ENCODE measurements around the gene OR51B2.

Gene OR51B2

DNA sequence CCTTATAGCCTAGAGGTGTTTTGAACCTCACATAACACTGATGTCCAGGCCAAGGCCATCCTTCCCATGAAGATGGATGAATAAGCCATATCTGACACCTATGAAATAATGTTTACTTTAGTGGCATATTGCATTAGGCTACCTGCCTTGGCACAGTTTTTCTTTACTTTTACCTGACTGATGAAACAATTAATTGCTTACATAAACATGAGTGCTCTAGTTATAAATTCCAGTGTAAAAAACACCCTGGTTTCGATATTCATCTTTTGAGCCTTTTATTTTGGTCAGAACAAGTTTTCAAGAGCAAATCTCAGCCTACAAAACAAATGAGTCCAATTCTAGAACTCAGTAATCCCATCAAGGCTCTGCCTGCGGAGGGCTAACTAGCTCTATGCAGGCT lies 47.4 kb downstream of the OR51B2 start:
- no peak overlapping the region for H3K4me3 ChIP-seq (ENCODE audit: low read depth, low read length)
- ChIA-PET CTCF (no interaction called here), POLR2A (no interaction called here)
- no peaks in the 10 kb centered on the region for H3K36me3 ChIP-seq (ENCODE audit: control insufficient read depth in 2 of 2, insufficient read depth in 1 of 2, low read length in 2 of 2)
- H3K27ac ChIP-seq (ENCODE audit: extremely low read depth, low read depth, low read length): no peak overlapping the region
- H3K4me1 ChIP-seq (ENCODE audit: control insufficient read depth, insufficient read depth, low read length): no peaks in the 10 kb centered on the region
- H3K9me3 ChIP-seq (ENCODE audit: control insufficient read depth, insufficient read depth, low read depth, low read length): no peaks in the 10 kb centered on the region
- no peak for TF ChIP-seq RBAK (tag by site-specific recombination; IDR thresholded peaks at IDR 0.05)

DNA sequence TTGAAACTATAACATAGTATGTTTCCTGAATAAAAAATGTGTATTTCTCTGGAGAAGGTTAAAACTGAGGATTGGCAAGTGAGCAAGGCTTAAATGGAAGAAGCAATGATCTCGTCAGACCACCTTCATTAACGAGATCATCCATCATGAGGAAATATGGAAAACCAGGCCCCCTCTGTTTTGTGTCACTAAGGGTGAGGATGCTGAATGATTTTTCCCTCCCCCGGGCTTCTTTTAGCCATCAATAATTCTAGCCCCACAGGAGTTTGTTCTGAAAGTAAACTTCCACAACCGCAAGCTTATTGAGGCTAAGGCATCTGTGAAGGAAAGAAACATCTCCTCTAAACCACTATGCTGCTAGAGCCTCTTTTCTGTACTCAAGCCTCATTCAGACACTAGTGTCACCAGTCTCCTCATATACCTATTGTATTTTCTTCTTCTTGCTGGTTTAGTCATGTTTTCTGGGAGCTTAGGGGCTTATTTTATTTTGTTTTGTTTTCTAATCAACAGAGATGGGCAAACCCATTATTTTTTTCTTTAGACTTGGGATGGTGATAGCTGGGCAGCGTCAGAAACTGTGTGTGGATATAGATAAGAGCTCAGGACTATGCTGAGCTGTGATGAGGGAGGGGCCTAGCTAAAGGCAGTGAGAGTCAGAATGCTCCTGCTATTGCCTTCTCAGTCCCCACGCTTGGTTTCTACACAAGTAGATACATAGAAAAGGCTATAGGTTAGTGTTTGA lies 48.6 kb downstream of the OR51B2 start:
- POLR2A ChIA-PET: no interaction called here
- no peak for TF ChIP-seq ZNF416 (tag by site-specific recombination; IDR thresholded peaks at IDR 0.05)
- TF ChIP-seq OVOL3 (tag by site-specific recombination; IDR thresholded peaks at IDR 0.05): no peak
- no peak for TF ChIP-seq ZNF626 (tag by site-specific recombination; IDR thresholded peaks at IDR 0.05)
- TF ChIP-seq ZNF623 (tag by site-specific recombination; IDR thresholded peaks at IDR 0.05): no peak
- no peak for TF ChIP-seq ZNF837 (tag by site-specific recombination; IDR thresholded peaks at IDR 0.05)
- no peak for TF ChIP-seq ZNF391 (tag by site-specific recombination; IDR thresholded peaks at IDR 0.05; ENCODE audit: borderline replicate concordance, low read depth)
- TF ChIP-seq ZBTB20 (tag by site-specific recombination; IDR thresholded peaks at IDR 0.05): no peak

GRCh38 chr11:5274395-5274794 lies 49.7 kb downstream of the OR51B2 start:
- H3K4me1 ChIP-seq (ENCODE audit: control insufficient read depth, insufficient read depth, low read length): no peaks in the 10 kb centered on the region
- no peaks in the 10 kb centered on the region for H3K36me3 ChIP-seq (ENCODE audit: control insufficient read depth in 2 of 2, insufficient read depth in 1 of 2, low read length in 2 of 2)
- H3K27ac ChIP-seq (ENCODE audit: extremely low read depth, low read depth, low read length): no peak overlapping the region
- H3K4me3 ChIP-seq (ENCODE audit: low read depth, low read length): no peak overlapping the region
- ChIA-PET POLR2A (no interaction called here), CTCF (no interaction called here)
- H3K9me3 ChIP-seq (ENCODE audit: control insufficient read depth, insufficient read depth, low read depth, low read length): no peaks in the 10 kb centered on the region
- no peak for TF ChIP-seq SP3 (tag by site-specific recombination; IDR thresholded peaks at IDR 0.05)
- TF ChIP-seq ZNF404 (tag by site-specific recombination; IDR thresholded peaks at IDR 0.05): no peak
- TF ChIP-seq ZNF366 (tag by site-specific recombination; conservative IDR thresholded peaks at IDR 0.05): no peak
- no peak for TF ChIP-seq ZNF23 (tag by site-specific recombination; IDR thresholded peaks at IDR 0.05; ENCODE audit: borderline replicate concordance)
- TF ChIP-seq, protein P1, sequence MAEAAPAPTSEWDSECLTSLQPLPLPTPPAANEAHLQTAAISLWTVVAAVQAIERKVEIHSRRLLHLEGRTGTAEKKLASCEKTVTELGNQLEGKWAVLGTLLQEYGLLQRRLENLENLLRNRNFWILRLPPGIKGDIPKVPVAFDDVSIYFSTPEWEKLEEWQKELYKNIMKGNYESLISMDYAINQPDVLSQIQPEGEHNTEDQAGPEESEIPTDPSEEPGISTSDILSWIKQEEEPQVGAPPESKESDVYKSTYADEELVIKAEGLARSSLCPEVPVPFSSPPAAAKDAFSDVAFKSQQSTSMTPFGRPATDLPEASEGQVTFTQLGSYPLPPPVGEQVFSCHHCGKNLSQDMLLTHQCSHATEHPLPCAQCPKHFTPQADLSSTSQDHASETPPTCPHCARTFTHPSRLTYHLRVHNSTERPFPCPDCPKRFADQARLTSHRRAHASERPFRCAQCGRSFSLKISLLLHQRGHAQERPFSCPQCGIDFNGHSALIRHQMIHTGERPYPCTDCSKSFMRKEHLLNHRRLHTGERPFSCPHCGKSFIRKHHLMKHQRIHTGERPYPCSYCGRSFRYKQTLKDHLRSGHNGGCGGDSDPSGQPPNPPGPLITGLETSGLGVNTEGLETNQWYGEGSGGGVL (tag by site-specific recombination; IDR thresholded peaks at IDR 0.05): no peak
- TF ChIP-seq ZNF664 (tag by site-specific recombination; IDR thresholded peaks at IDR 0.05): no peak
- no peak for TF ChIP-seq ZSCAN18 (tag by site-specific recombination; IDR thresholded peaks at IDR 0.05)
- TF ChIP-seq, protein P2, sequence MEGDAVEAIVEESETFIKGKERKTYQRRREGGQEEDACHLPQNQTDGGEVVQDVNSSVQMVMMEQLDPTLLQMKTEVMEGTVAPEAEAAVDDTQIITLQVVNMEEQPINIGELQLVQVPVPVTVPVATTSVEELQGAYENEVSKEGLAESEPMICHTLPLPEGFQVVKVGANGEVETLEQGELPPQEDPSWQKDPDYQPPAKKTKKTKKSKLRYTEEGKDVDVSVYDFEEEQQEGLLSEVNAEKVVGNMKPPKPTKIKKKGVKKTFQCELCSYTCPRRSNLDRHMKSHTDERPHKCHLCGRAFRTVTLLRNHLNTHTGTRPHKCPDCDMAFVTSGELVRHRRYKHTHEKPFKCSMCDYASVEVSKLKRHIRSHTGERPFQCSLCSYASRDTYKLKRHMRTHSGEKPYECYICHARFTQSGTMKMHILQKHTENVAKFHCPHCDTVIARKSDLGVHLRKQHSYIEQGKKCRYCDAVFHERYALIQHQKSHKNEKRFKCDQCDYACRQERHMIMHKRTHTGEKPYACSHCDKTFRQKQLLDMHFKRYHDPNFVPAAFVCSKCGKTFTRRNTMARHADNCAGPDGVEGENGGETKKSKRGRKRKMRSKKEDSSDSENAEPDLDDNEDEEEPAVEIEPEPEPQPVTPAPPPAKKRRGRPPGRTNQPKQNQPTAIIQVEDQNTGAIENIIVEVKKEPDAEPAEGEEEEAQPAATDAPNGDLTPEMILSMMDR (tag by site-specific recombination; IDR thresholded peaks at IDR 0.05): no peak
- TF ChIP-seq GLI2 (tag by site-specific recombination; IDR thresholded peaks at IDR 0.05; ENCODE audit: borderline replicate concordance, low read depth): no peak
- no peak for TF ChIP-seq ZBTB21 (tag by site-specific recombination; IDR thresholded peaks at IDR 0.05)
- TF ChIP-seq ZNF214 (tag by site-specific recombination; IDR thresholded peaks at IDR 0.05; ENCODE audit: borderline replicate concordance): no peak
- TF ChIP-seq ZBTB1 (tag by site-specific recombination; IDR thresholded peaks at IDR 0.05): no peak
- no peak for TF ChIP-seq ZNF24 (tag by site-specific recombination; IDR thresholded peaks at IDR 0.05)
- TF ChIP-seq ZNF514 (tag by site-specific recombination; IDR thresholded peaks at IDR 0.05): no peak
- TF ChIP-seq ZNF529 (tag by site-specific recombination; IDR thresholded peaks at IDR 0.05; ENCODE audit: insufficient replicate concordance): no peak
- no peak for TF ChIP-seq ZBTB11 (tag by site-specific recombination; conservative IDR thresholded peaks at IDR 0.05; ENCODE audit: low read depth)

More for the DNA sequence above, 48.6 kb downstream of the OR51B2 start:
- Histone ChIP-seq H3K9me3 (ENCODE audit: control insufficient read depth, insufficient read depth, low read depth, low read length) (no peaks in the 10 kb centered on the region), H3K4me1 (ENCODE audit: control insufficient read depth, insufficient read depth, low read length) (no peaks in the 10 kb centered on the region), H3K4me3 (ENCODE audit: low read depth, low read length) (no peak overlapping the region), H3K27ac (ENCODE audit: extremely low read depth, low read depth, low read length) (no peak overlapping the region), H3K36me3 (ENCODE audit: control insufficient read depth in 2 of 2, insufficient read depth in 1 of 2, low read length in 2 of 2) (no peaks in the 10 kb centered on the region)
- CTCF ChIA-PET: interaction anchor here (0.6 kb wide), 1 partner anchor 15 kb away, joined by 3 read pairs; no protein-coding TSS in a partner anchor
